Endothelial cell of umbilical vein (primary cell): ENCODE data around the gene MBTPS2. TPM values are rescaled to one million over a fixed set of nuclear protein-coding genes. Genes with fewer than 3 reads are reported as not detected.

Experiments used
- BruUV-seq: library from RNA; stranded (reverse); fragments of 400-500 nt; replicated peaks from 2 replicates; lab custom pipeline; 2021; lab: Mats Ljungman, UMichigan
- CTCF ChIA-PET: fragments of 300-600, 350-600 bp; sonication (Branson Sonifier 250); formaldehyde crosslinking; loops from one replicate; lab custom pipeline; 2021; ENCODE audit warnings: antibody characterized with exemption, inconsistent platforms; lab: Charles Lee
- POLR2A ChIA-PET: fragments of 300-600, 350-600 bp; sonication (Branson Sonifier 250); formaldehyde crosslinking; loops from one replicate; lab custom pipeline; 2021; ENCODE audit warnings: antibody characterized with exemption, inconsistent platforms; lab: Charles Lee
- DNase-seq: peaks from one replicate; pipeline ENCODE4 v3.0.0-alpha.2; 2011; ENCODE audit warnings: low read depth, low spot score
- FAIRE-seq: peaks from 2 replicates; lab custom pipeline; 2011; peaks lifted over from hg19 to GRCh38; lab: Jason Lieb, UNC
- H2AFZ ChIP-seq: 2 replicates; pipeline ENCODE4 v1.6.0; 2012; ENCODE audit warnings: low read depth, low read length, control low read depth, inconsistent platforms
- H3K27ac ChIP-seq: 2 replicates; pipeline ENCODE4 v1.5.1; 2011; ENCODE audit warnings: low read depth, mild to moderate bottlenecking, control low read depth, low read length, moderate library complexity; ENCODE audit not compliant: insufficient read depth
- H3K27me3 ChIP-seq, 2 experiments: 2 replicates each; pipeline versions ENCODE4 v1.6.0 to v1.6.1; 2011; ENCODE audit warnings: low read length in 2 of 2, mixed read lengths in 1 of 2; ENCODE audit not compliant: control insufficient read depth in 2 of 2, insufficient read depth in 2 of 2
- H3K36me3 ChIP-seq, 2 experiments: 2 replicates in 1 of 2; 3 replicates in 1 of 2; pipeline ENCODE4 v1.5.1; 2011; ENCODE audit warnings: low read length in 2 of 2, mild to moderate bottlenecking in 1 of 2, moderate library complexity in 1 of 2; ENCODE audit not compliant: control insufficient read depth in 2 of 2, insufficient read depth in 2 of 2; ENCODE audit errors: extremely low read depth in 1 of 2
- H3K4me1 ChIP-seq: 3 replicates; pipeline ENCODE4 v1.5.1; 2011; ENCODE audit warnings: mild to moderate bottlenecking, low read length; ENCODE audit not compliant: control insufficient read depth, insufficient read depth; ENCODE audit errors: extremely low read depth
- H3K4me2 ChIP-seq: 2 replicates; pipeline ENCODE4 v1.6.1; 2011; ENCODE audit warnings: low read length, control low read depth, mixed read lengths; ENCODE audit not compliant: insufficient read depth
- H3K4me3 ChIP-seq, 3 experiments: fragments of 200-600 bp in 1 of 3; sonication (generic), shearing (Covaris generic) in 1 of 3; replicated peaks in 1 of 3; 2 replicates each; pipeline ENCODE4 v1.5.1; 2011 to 2016; ENCODE audit warnings: control low read depth in 3 of 3, low read length in 3 of 3, mild to moderate bottlenecking in 2 of 3, inconsistent platforms in 1 of 3, low read depth in 1 of 3, moderate library complexity in 1 of 3; ENCODE audit not compliant: insufficient read depth in 1 of 3
- H3K79me2 ChIP-seq: 2 replicates; pipeline ENCODE4 v1.6.0; 2012; ENCODE audit warnings: low read length, inconsistent platforms; ENCODE audit not compliant: control insufficient read depth, insufficient read depth
- H3K9ac ChIP-seq: replicated peaks from 2 replicates; pipeline ENCODE3; 2011; ENCODE audit warnings: low read length, control low read depth; ENCODE audit not compliant: insufficient read depth; ENCODE audit errors: extremely low read depth
- H3K9me1 ChIP-seq: replicated peaks from 3 replicates; pipeline ENCODE4 v1.6.0; 2011; ENCODE audit warnings: mild to moderate bottlenecking, low read length; ENCODE audit not compliant: control insufficient read depth, insufficient read depth; ENCODE audit errors: extremely low read depth
- H3K9me3 ChIP-seq: replicated peaks from 2 replicates; pipeline ENCODE4 v1.5.1; 2012; ENCODE audit warnings: low read length, inconsistent platforms; ENCODE audit not compliant: control insufficient read depth, insufficient read depth
- H4K20me1 ChIP-seq: replicated peaks from 2 replicates; pipeline ENCODE3; 2011; ENCODE audit warnings: mild to moderate bottlenecking, low read length; ENCODE audit not compliant: control insufficient read depth, insufficient read depth; ENCODE audit errors: extremely low read depth
- EZH2 ChIP-seq: IDR thresholded peaks from 2 replicates; pipeline ENCODE4 v1.6.1; 2012; ENCODE audit warnings: borderline replicate concordance, low read depth, mild to moderate bottlenecking, moderate library complexity, low read length, inconsistent platforms; ENCODE audit not compliant: severe bottlenecking
- FOS ChIP-seq: IDR thresholded peaks from 2 replicates; pipeline ENCODE4 v1.6.1; 2011; ENCODE audit warnings: mild to moderate bottlenecking, low read length, moderate library complexity, borderline replicate concordance; ENCODE audit not compliant: insufficient read depth
- GATA2 ChIP-seq: IDR thresholded peaks from 2 replicates; pipeline ENCODE4 v1.7.0; 2011; ENCODE audit warnings: low read depth, mild to moderate bottlenecking, moderate library complexity, mixed read lengths, low read length; ENCODE audit not compliant: insufficient read length, insufficient read depth
- JUN ChIP-seq: IDR thresholded peaks from 2 replicates; pipeline ENCODE4 v1.6.1; 2011; ENCODE audit warnings: borderline replicate concordance, low read depth; ENCODE audit not compliant: insufficient read length, insufficient read depth
- MAX ChIP-seq: IDR thresholded peaks from 2 replicates; pipeline ENCODE4 v1.6.1; 2011; ENCODE audit not compliant: insufficient read depth, insufficient read length
- MYC ChIP-seq: IDR thresholded peaks from one replicate; pipeline ENCODE4 v1.6.1; 2011; ENCODE audit warnings: mild to moderate bottlenecking, low read depth, low read length
- POLR2A ChIP-seq: IDR thresholded peaks from 2 replicates; pipeline ENCODE4 v1.6.1; 2012; ENCODE audit warnings: low read depth, mild to moderate bottlenecking, control low read depth, low read length
- POLR2AphosphoS5 ChIP-seq: IDR thresholded peaks from 2 replicates; pipeline ENCODE4 v1.6.1; 2012; ENCODE audit warnings: low read depth, mild to moderate bottlenecking, control low read depth, low read length, moderate library complexity; ENCODE audit not compliant: insufficient read depth
- dilution Hi-C: fragments of 300-500 bp; cut with MboI; formaldehyde crosslinking; loops from one replicate; pipeline ENCODE4 v1.15.0; 2019; ENCODE audit warnings: low sequenced_read_pairs; ENCODE audit not compliant: extremely low pct_ligation_motif_present
- intact Hi-C: fragments of 100-400 bp; cut with micrococcal nuclease; formaldehyde crosslinking; loops from one replicate; pipeline ENCODE4 v1.10.0; 2022
- polyA plus RNA-seq, 4 experiments: library from polyadenylated mRNA; depleted of rRNA in 3 of 4; stranded (reverse) in 3 of 4; unstranded in 1 of 4; fragments of >200 nt; gene quantifications; 2 replicates each; pipeline versions ENCODE4 v1.2.1 to v1.2.3, GENCODE V29; 2011 to 2012; ENCODE audit warnings: missing spikeins in 1 of 4
- total RNA-seq: library from RNA; stranded (reverse); gene quantifications from 2 replicates; pipeline ENCODE4 v1.2.3, GENCODE V29; 2021
- TF ChIP-seq, protein P1 (sequence below), 2 donors: IDR thresholded peaks; 1 replicate in 1 of 2; 2 replicates in 1 of 2; pipeline ENCODE4 v1.5.1; 2011; ENCODE audit warnings: low read length in 2 of 2, mild to moderate bottlenecking in 2 of 2, moderate library complexity in 2 of 2, control low read depth in 1 of 2, inconsistent platforms in 1 of 2, low read depth in 1 of 2; ENCODE audit not compliant: insufficient read depth in 1 of 2; ENCODE audit errors: extremely low read depth in 1 of 2

The MBTPS2 gene
- total and polyA plus RNA-seq, 2 donors (not counting 3 experiments of a cell fraction or from before 2014, with no cell fraction given): 11.4 to 16.4 TPM

DNA sequence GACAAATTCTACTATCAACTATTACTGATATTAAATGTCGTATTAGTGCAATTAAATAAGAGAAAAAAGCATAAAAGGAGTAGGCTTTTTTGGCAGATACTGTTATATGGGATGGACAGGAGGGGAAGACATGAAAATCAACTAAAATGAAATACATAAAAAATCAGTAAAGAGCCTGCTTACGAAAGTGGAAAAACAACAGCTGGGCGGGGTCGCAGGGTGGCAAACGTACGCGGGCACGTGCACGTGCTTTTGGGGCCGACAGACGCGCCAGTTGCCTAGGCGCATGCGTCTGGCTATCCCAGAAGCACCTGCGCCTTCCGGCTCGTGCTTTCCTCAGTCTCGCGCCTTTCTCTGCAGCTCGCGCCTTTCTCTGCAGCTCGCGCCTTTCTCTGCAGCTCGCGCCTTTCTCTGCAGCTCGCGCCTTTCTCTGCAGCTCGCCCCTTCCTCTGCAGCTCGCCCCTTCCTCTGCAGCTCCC lies 16.6 kb downstream of the MBTPS2 start, which contains the start of gene YY2:
TSS of gene YY2 (plus strand) at position 51 of the 479 bp plus-strand sequence. CDS start 498 bp downstream, outside the sequence.
- Histone ChIP-seq H3K4me2 (no peak within 1 kb of the TSS), H3K9me1 (no peaks in the 10 kb centered on the region), H3K27me3 (no peaks in the 10 kb centered on the region), H3K79me2 (no peaks in the 10 kb centered on the region), H3K9ac (no peak within 1 kb of the TSS), H4K20me1 (no peaks in the 10 kb centered on the region), H3K9me3 (no peaks in the 10 kb centered on the region), H3K4me1 (no peaks in the 10 kb centered on the region), H3K27ac (no peak within 1 kb of the TSS), H3K36me3 (peaks cover 0 to 3% of the 10 kb centered on the region in 2 experiments), H2AFZ (no peak within 1 kb of the TSS), H3K4me3 (no peak within 1 kb of the TSS)
- intact Hi-C loops (no loop called here), dilution Hi-C loops (no loop called here)
- TF ChIP-seq MAX (no peak), FOS (no peak), POLR2AphosphoS5 (no peak), POLR2A (no peak), MYC (no peak), EZH2 (no peak), JUN (no peak), GATA2 (no peak)
- TF ChIP-seq, protein P1, sequence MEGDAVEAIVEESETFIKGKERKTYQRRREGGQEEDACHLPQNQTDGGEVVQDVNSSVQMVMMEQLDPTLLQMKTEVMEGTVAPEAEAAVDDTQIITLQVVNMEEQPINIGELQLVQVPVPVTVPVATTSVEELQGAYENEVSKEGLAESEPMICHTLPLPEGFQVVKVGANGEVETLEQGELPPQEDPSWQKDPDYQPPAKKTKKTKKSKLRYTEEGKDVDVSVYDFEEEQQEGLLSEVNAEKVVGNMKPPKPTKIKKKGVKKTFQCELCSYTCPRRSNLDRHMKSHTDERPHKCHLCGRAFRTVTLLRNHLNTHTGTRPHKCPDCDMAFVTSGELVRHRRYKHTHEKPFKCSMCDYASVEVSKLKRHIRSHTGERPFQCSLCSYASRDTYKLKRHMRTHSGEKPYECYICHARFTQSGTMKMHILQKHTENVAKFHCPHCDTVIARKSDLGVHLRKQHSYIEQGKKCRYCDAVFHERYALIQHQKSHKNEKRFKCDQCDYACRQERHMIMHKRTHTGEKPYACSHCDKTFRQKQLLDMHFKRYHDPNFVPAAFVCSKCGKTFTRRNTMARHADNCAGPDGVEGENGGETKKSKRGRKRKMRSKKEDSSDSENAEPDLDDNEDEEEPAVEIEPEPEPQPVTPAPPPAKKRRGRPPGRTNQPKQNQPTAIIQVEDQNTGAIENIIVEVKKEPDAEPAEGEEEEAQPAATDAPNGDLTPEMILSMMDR (IDR thresholded peaks at IDR 0.05; ENCODE audit: extremely low read depth in 1 of 2, insufficient read depth in 1 of 2, low read depth in 1 of 2, low read length in 2 of 2): no peak
- ChIA-PET POLR2A (no interaction called here), CTCF (no interaction called here)
- no TSS peak for BruUV-seq
- FAIRE-seq: no peak
- DNase-seq: no peak
